ENCODE measurements around the gene DDX31. TPM values are rescaled to one million over a fixed set of nuclear protein-coding genes. Genes with fewer than 3 reads are reported as not detected.

DDX31 gene
- total RNA-seq, 1 experiment from 2014 or later: 14.6 TPM

GRCh38 chr9:132626285-132626684 is 43.5 kb downstream of the DDX31 start:
- DNase-seq (no peak), ATAC-seq (no peak)
- BruUV-seq (replicated peaks): no TSS peak
- Histone ChIP-seq H3K27me3 (ENCODE audit: low read length) (no peaks in the 10 kb centered on the region), H2AFZ (ENCODE audit: low read length) (no peak overlapping the region), H3F3A (ENCODE audit: low read length, unreplicated experiment) (no peaks in the 10 kb centered on the region), H3K9me3 (ENCODE audit: low read length) (no peaks in the 10 kb centered on the region), H4K20me1 (ENCODE audit: low read length) (no peaks in the 10 kb centered on the region), H3K4me2 (ENCODE audit: low read length) (no peak overlapping the region; the same call in 1 of the 2 replicates), H3K27ac (ENCODE audit: low read length) (peak overlapping the region; percentile 95), H3K79me2 (ENCODE audit: low read length) (no peaks in the 10 kb centered on the region), H3K36me3 (ENCODE audit: low read depth, low read length) (peaks cover 38% of the 10 kb centered on the region), H3K4me3 (ENCODE audit: low read length) (no peak overlapping the region), H3K9me2 (replicated peaks; ENCODE audit: low read length) (no peaks in the 10 kb centered on the region), H3K9ac (ENCODE audit: low read length) (peak overlapping the region; percentile 78; the same call in 1 of the 2 replicates), H3K4me1 (ENCODE audit: insufficient read depth, low read length) (peaks cover 46% of the 10 kb centered on the region)
- ChIA-PET POLR2A (ENCODE audit: unreplicated experiment) (no interaction called here), CTCF (no interaction called here)
- TF ChIP-seq EZH2 (IDR thresholded peaks at IDR 0.05; ENCODE audit: low read length, unreplicated experiment): no peak
- no peak for TF ChIP-seq EZH2phosphoT487 (IDR thresholded peaks at IDR 0.05; ENCODE audit: borderline replicate concordance, low read length)
- TF ChIP-seq, protein P1, sequence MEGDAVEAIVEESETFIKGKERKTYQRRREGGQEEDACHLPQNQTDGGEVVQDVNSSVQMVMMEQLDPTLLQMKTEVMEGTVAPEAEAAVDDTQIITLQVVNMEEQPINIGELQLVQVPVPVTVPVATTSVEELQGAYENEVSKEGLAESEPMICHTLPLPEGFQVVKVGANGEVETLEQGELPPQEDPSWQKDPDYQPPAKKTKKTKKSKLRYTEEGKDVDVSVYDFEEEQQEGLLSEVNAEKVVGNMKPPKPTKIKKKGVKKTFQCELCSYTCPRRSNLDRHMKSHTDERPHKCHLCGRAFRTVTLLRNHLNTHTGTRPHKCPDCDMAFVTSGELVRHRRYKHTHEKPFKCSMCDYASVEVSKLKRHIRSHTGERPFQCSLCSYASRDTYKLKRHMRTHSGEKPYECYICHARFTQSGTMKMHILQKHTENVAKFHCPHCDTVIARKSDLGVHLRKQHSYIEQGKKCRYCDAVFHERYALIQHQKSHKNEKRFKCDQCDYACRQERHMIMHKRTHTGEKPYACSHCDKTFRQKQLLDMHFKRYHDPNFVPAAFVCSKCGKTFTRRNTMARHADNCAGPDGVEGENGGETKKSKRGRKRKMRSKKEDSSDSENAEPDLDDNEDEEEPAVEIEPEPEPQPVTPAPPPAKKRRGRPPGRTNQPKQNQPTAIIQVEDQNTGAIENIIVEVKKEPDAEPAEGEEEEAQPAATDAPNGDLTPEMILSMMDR (conservative IDR thresholded peaks at IDR 0.05; ENCODE audit: low read depth, low read length): no peak
- intact Hi-C loops (cut with micrococcal nuclease): loop anchor here (10.0 kb wide), 1 partner anchor 49 kb away; the partner anchor contains the start of gene GTF3C4

GRCh38 chr9:132622159-132622558 is 47.6 kb downstream of the DDX31 start:
- H2AFZ ChIP-seq (ENCODE audit: low read length): no peak overlapping the region
- H3K4me2 ChIP-seq (ENCODE audit: low read length): no peak overlapping the region
- no peak overlapping the region for H3K9ac ChIP-seq (ENCODE audit: low read length)
- H3K9me3 ChIP-seq (ENCODE audit: low read length): no peaks in the 10 kb centered on the region
- no peaks in the 10 kb centered on the region for H3F3A ChIP-seq (ENCODE audit: low read length, unreplicated experiment)
- peaks cover 18% of the 10 kb centered on the region for H3K36me3 ChIP-seq (ENCODE audit: low read depth, low read length)
- BruUV-seq (replicated peaks): no TSS peak
- no peaks in the 10 kb centered on the region for H4K20me1 ChIP-seq (ENCODE audit: low read length)
- ATAC-seq (no peak), DNase-seq (peak; percentile 34)
- ChIA-PET CTCF (no interaction called here), POLR2A (ENCODE audit: unreplicated experiment) (interaction anchor here (0.5 kb wide), 1 partner anchor 208 kb away, joined by 3 read pairs; no protein-coding TSS in a partner anchor)
- TF ChIP-seq EZH2 (IDR thresholded peaks at IDR 0.05; ENCODE audit: low read length, unreplicated experiment): no peak
- TF ChIP-seq, protein P1 (conservative IDR thresholded peaks at IDR 0.05; ENCODE audit: low read depth, low read length): no peak
- no peak for TF ChIP-seq EZH2phosphoT487 (IDR thresholded peaks at IDR 0.05; ENCODE audit: borderline replicate concordance, low read length)
- no peaks in the 10 kb centered on the region for H3K9me2 ChIP-seq (replicated peaks; ENCODE audit: low read length)
- intact Hi-C loops (cut with micrococcal nuclease): loop anchor here (10.0 kb wide), 1 partner anchor 53 kb away; the partner anchor contains the start of gene GTF3C4
- peaks cover 25% of the 10 kb centered on the region for H3K4me1 ChIP-seq (ENCODE audit: insufficient read depth, low read length)
- H3K4me3 ChIP-seq (ENCODE audit: low read length): no peak overlapping the region
- H3K79me2 ChIP-seq (ENCODE audit: low read length): no peaks in the 10 kb centered on the region
- H3K27ac ChIP-seq (ENCODE audit: low read length): no peak overlapping the region
- no peaks in the 10 kb centered on the region for H3K27me3 ChIP-seq (ENCODE audit: low read length)

DNA sequence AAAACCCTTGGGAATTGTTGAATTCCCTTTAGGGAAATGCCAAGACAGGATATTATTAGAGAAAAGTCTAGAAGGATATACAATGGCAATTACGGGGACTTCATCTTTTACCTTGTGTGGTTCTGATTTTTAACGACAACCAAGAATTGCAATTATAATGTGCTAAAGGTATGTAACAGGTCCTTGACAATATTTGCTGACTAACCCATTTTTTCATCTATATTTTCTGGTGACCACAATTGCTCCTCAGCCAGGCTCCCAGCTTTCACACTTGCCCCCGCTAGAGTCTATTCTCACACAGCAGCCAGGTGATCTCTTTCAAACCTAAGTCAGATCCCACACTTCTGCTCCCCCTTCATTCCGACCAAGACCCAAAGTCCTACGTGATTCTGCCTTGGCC is 53.1 kb downstream of the DDX31 start:
- no peak overlapping the region for H3K4me3 ChIP-seq (ENCODE audit: low read length)
- no peak overlapping the region for H2AFZ ChIP-seq (ENCODE audit: low read length)
- H3K9me2 ChIP-seq (replicated peaks; ENCODE audit: low read length): no peaks in the 10 kb centered on the region
- no TSS peak for BruUV-seq (replicated peaks)
- H4K20me1 ChIP-seq (ENCODE audit: low read length): no peaks in the 10 kb centered on the region
- H3K27me3 ChIP-seq (ENCODE audit: low read length): no peaks in the 10 kb centered on the region
- no peaks in the 10 kb centered on the region for H3K9me3 ChIP-seq (ENCODE audit: low read length)
- no peak overlapping the region for H3K4me2 ChIP-seq (ENCODE audit: low read length)
- TF ChIP-seq EZH2 (IDR thresholded peaks at IDR 0.05; ENCODE audit: low read length, unreplicated experiment): no peak
- TF ChIP-seq, protein P1 (conservative IDR thresholded peaks at IDR 0.05; ENCODE audit: low read depth, low read length): no peak
- TF ChIP-seq EZH2phosphoT487 (IDR thresholded peaks at IDR 0.05; ENCODE audit: borderline replicate concordance, low read length): no peak
- ChIA-PET POLR2A (ENCODE audit: unreplicated experiment) (no interaction called here), CTCF (no interaction called here)
- intact Hi-C loops (cut with micrococcal nuclease): no loop called here
- H3K4me1 ChIP-seq (ENCODE audit: insufficient read depth, low read length): no peaks in the 10 kb centered on the region
- H3K9ac ChIP-seq (ENCODE audit: low read length): no peak overlapping the region
- DNase-seq: no peak
- no peak overlapping the region for H3K27ac ChIP-seq (ENCODE audit: low read length)
- H3K36me3 ChIP-seq (ENCODE audit: low read depth, low read length): peaks cover 10% of the 10 kb centered on the region; the same call in 1 of the 2 replicates
- no peak for ATAC-seq
- no peaks in the 10 kb centered on the region for H3F3A ChIP-seq (ENCODE audit: low read length, unreplicated experiment)
- H3K79me2 ChIP-seq (ENCODE audit: low read length): no peaks in the 10 kb centered on the region
